GM19468 (cell line): ENCODE results near the gene OLFML3.

Experiments
- ATAC-seq: cut with Tn5 transposase; IDR thresholded peaks from one replicate; pipeline ENCODE4 v1.9.1; 2021; ENCODE audit warnings: mild to moderate bottlenecking, moderate library complexity, moderate number of reproducible peaks; ENCODE audit not compliant: unreplicated experiment; ENCODE audit errors: extremely low read depth

Gene OLFML3, protein sequence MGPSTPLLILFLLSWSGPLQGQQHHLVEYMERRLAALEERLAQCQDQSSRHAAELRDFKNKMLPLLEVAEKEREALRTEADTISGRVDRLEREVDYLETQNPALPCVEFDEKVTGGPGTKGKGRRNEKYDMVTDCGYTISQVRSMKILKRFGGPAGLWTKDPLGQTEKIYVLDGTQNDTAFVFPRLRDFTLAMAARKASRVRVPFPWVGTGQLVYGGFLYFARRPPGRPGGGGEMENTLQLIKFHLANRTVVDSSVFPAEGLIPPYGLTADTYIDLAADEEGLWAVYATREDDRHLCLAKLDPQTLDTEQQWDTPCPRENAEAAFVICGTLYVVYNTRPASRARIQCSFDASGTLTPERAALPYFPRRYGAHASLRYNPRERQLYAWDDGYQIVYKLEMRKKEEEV

GRCh38 chr1:113978863-113979702 is at the start of gene OLFML3:
TSS of gene OLFML3 (plus strand) at chr1:113979474. CDS start at chr1:113979517, 43 bp downstream.
- ATAC-seq, result no peak

- no peak for ATAC-seq
Measured at GRCh38 chr1:113929750-113930498, 49.4 kb upstream of the OLFML3 start.

DNA sequence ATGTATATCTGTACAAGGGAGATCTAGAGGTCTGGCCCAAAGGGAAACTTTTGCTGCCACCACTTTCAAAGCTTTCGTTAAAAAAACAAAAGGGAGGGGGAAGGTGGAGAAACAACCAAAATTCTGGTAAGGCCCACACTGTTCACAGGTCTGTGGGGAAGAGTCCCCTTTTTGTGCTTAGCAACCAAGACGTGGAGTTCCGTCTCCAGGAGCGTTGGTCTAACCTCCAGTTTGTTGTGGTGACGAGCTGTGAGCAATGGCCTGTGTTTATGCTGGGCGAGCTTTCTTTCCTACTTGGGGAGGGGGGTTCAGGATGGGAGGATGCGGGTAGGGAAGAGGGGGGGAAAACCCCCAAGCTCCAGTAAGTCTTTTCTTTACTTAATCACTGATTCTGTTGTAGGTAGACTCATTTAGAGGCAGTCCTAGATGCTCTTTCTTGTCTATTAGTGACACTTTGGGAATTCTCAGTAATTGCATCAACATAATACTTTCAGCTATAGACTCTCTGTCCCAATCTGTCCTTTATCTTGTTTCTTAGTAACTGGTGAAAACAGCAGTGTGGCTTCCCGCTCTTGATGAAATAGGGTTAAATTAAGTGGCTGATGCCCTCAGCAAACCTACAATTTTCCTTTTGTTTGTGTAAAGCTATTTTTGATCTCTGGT is 48.6 kb upstream of the OLFML3 start:
- ATAC-seq, result no peak

DNA sequence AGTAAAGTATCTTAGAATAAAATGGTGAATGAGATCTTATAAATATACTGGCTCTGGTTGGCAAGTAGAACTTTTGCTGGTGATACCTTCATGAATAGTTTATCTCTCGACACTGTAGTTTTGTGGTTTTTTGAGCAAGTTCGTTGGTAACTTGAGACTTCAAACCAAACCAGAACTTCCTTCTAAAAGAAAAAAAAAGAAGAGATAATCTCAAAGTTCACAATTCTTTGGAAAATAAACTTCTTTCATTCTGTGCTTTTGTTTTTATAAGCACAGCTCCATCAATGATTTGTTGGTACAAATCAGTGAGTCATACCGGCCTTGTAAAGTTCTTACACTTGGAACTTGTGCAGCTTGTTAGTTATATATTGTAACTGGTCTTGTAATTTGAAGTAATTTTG is 47.8 kb upstream of the OLFML3 start:
- ATAC-seq, result no peak

DNA sequence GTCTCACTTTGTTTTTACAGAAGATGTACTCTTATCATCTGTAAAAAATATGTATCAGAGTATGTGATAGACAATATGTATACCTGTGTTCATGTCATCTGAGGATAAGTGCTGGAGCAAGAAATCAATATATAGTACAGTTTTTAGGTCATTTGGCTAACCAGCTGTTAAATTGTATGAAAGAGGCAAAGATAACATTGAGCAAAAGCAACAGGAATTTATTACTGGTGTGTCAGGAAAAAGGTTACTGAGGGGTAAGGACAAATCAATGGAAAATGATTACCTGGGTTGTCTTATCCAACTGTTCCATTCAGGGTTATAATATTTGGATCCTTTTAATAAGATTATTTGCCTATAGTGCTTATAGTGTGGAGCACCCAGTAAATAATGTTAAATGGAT is 45.3 kb upstream of the OLFML3 start:
- ATAC-seq, result no peak

- ATAC-seq, result no peak
Measured at GRCh38 chr1:113934511-113935055, 44.7 kb upstream of the OLFML3 start.

GRCh38 chr1:113935176-113935575 is 44.1 kb upstream of the OLFML3 start:
- no peak for ATAC-seq

GRCh38 chr1:113935970-113936369 is 43.3 kb upstream of the OLFML3 start:
- ATAC-seq, result no peak

- no peak for ATAC-seq
Measured at GRCh38 chr1:113937146-113937545, 42.1 kb upstream of the OLFML3 start.

GRCh38 chr1:113938192-113938591 is 41.1 kb upstream of the OLFML3 start:
- ATAC-seq, result no peak

DNA sequence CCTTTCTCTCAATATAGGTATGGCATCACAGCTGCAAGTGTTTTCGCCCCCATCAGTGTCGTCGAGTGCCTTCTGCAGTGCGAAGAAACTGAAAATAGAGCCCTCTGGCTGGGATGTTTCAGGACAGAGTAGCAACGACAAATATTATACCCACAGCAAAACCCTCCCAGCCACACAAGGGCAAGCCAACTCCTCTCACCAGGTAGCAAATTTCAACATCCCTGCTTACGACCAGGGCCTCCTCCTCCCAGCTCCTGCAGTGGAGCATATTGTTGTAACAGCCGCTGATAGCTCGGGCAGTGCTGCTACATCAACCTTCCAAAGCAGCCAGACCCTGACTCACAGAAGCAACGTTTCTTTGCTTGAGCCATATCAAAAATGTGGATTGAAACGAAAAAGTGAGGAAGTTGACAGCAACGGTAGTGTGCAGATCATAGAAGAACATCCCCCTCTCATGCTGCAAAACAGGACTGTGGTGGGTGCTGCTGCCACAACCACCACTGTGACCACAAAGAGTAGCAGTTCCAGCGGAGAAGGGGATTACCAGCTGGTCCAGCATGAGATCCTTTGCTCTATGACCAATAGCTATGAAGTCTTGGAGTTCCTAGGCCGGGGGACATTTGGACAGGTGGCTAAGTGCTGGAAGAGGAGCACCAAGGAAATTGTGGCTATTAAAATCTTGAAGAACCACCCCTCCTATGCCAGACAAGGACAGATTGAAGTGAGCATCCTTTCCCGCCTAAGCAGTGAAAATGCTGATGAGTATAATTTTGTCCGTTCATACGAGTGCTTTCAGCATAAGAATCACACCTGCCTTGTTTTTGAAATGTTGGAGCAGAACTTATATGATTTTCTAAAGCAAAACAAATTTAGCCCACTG is 38.7 kb upstream of the OLFML3 start:
- no peak for ATAC-seq

- no peak for ATAC-seq
Measured at GRCh38 chr1:113941245-113941559, 38.1 kb upstream of the OLFML3 start.

DNA sequence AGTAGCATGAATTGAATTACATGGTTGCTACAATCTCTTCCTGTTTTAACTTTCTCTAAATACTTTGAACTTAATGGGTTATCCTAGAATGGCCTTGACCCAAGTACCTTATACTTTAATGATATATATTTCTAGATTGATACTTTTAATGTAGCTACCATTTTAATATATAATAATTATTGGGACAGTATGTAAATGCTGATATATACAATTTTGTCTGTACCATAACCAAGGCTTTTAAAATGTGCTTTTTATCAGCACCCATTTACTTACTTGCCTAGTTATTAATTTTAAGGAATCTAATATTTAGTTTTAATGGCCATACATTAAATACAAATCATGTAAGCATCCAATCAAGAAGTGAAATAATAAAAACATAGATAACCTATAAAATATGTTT is 36.7 kb upstream of the OLFML3 start:
- no peak for ATAC-seq

DNA sequence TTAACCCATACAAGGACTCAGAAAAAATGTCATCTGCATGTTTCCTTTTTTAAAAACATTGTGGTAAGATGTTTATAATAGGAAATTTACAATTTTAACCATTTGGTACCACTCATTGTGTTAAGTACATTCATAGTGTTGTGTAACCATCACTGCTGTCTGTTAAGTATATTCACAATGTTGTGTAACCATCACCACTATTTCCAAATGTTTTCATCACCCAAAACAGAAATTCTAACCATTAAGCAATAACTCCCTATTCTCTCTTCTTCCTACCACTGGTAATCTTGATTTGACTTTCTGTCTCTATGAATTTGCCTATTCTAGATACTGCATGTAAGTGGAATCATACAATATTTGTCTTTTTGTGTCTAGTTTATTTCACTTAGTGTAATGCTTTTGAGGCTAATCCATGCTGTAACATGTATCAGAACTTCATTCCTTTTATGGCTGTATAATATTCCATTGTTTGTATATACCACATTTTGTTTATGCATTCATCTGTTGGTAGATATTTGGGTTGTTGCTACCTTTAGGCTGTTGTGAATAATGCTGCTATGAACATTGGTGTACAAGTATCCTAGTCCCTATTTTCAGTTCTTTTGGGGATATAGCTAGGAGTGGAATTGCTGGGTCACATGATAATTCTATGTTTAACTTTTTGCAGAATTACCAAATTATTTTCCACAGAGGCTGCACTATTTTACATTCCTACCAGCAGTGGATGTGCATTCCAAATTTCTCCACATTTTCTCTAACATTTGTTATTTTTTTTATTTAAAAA is 36.1 kb upstream of the OLFML3 start:
- ATAC-seq, result no peak

DNA sequence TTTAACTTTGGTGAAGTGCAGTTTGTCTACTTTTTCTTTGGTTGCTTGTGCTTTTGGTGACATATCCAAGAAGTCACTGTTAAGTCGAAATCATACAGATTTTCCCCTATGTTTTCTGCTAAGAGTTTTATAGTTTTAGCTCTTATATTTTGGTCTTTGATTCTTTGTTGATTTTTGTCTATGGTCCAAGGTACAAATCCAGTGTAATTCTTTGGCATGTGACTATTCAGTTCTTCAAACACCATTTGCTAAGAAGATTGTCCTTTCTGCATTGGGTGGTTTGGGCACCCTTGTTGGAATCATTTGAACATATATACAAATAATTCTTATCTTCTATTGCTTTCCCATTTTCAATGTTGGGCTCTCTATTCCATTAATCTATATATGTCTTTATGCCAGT is 33.9 kb upstream of the OLFML3 start:
- ATAC-seq, result no peak

GRCh38 chr1:113946112-113946511 is 33.2 kb upstream of the OLFML3 start:
- ATAC-seq, result no peak

DNA sequence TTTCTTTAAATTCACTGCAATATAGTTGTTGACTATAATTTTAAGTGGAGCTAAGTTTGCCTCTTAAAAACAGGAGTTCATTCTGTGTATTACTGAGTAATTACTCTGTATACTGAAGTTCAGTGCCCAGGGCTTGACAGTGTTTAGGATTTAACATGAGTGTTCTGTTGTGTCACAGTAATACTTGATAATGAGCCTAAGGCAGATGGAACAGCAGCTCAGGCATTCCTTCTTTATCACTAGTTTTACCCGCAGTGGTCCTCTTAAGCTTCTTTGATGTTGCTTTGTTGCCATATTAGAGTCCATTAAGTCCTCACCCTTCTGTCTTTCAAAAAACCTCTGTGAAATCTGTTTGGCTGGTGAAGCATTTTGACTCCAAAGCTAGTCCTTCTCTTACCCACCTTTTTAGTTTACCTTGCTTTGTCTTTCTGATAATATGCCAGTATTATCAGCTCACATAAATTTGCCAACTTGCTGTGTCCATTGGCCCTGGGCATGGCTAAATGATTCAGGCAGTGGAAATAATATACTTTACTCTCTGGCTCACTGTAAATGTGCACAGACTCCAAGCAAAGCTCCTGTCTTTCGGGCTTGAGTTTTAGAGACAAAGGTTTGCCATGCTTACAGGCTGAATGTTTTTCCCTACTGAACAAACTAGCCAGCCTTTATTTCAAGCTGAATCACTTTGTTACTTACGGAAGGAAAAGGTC is 32.4 kb upstream of the OLFML3 start:
- ATAC-seq, result no peak
